Metanephros (tissue), 2 donors: ENCODE data around the gene CNOT8. TPM values are rescaled to one million over a fixed set of nuclear protein-coding genes. Genes with fewer than 3 reads are reported as not detected.

ENCODE experiments used
- small RNA-seq: library from RNA; depleted of rRNA; stranded (forward); fragments of <200 nt; gene quantifications from one replicate; pipeline ENCODE3, GENCODE V24; 2014; ENCODE audit warnings: low replicate concordance
- total RNA-seq: library from RNA; depleted of rRNA; stranded (reverse); fragments of >200 nt; gene quantifications from one replicate; pipeline ENCODE4 v1.2.3, GENCODE V29; 2014

Gene CNOT8
- 62.7 TPM for total RNA-seq

DNA sequence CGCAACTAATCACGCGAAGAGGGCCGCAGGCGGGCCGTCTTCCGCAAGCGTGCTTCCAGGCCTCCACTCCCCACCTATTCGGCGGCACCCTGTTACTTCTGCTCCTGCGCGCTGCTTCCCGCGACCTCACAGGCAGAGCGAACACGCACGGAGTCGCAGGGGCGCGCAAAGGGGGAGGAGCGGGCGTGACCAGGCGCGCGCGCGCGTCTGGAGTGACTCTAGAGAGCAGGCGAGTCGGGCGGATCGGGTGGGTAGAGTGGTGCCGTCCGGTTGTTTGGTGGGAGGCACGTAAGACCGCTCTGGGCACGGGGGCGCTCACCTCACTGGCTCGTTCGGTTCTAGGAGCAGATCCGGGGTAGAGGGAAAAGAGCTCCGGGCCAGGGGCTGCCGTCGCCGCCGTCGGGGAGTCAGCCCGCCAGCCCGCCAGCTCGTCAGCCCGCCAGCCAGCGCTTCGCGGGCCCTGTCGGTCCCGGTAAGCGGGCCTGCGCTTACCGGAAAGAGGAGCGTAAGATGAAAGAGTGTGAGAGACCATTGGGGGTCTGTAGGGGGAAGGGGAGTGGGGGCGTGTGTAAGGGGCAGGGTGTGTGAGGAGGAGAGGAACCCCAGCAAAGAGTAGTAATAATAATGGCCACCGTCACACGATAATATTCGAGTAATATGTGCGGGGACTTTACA, at the start of gene CNOT8:
CNOT8 (plus strand) TSS at position 331 of the 675 bp plus-strand sequence. CDS start 4,652 bp downstream, outside the sequence.

DNA sequence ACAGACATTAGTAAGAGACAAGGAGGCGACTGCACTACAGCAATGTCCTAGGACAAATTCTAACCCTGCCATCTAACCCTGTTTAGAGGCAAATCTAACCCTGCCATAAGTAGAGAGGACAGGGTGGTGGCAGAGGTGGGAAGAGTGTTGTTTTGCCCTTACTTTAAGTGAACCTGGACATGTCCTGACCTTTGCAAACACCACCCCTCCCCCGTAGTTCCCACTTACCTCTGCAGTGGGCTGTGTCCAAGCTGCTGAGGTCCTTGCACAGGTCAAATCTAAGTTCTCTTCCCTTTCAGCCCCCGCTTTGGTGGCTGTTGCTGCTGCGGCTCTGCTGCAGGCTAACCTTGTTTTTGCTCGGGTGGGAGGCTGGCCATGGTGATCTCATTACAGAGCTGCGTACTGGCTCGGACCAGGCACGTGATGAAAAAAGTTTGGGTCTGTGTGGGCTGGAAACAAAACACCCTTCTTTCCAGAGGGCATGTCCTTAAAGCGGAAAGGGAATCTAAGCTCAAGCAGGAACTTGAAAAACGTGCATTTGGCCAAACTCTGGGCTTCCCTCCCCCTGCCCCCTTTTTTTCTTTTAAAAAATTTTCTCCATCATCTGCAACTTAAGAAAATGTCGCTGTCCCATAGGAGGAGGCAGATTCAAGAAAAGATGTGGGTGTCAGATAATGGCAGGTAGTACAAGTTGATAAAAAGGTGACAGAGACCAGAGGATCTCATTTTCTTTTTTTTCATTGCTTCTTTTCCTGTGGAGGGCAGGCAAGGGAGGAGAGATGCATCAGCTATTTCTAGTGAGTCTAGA, 8.0 kb upstream of the CNOT8 start, which contains the start of gene FAXDC2:
FAXDC2 (minus strand) TSS at position 349 of the 808 bp plus-strand sequence. CDS start 12,425 bp downstream, outside the sequence.

Small RNA genes lying within 50 kb of the gene (small RNA-seq; reads per million reads assigned to genes)
- not detected for gene MIR378H

Other genes starting within 250 kb of the CNOT8 start
- gene LARP1, start 103.2 kb upstream of the CNOT8 start, total RNA-seq, result 90.1 TPM
- 32.7 TPM for gene FAXDC2, start 8.0 kb upstream of the CNOT8 start, total RNA-seq
- gene GEMIN5, start 79.6 kb downstream of the CNOT8 start, total RNA-seq, result 22.8 TPM
- gene MRPL22, start 82.4 kb downstream of the CNOT8 start, total RNA-seq, result 25.1 TPM
- gene KIF4B, start 155.1 kb downstream of the CNOT8 start, total RNA-seq, result 0.12 TPM